ENCODE data around the gene PRMT5.
"Not testable (repeated sequence)": the region's sequence is repeated elsewhere in the genome, so short reads cannot be mapped to it uniquely, and the experiment has no call there.

The PRMT5 gene

DNA sequence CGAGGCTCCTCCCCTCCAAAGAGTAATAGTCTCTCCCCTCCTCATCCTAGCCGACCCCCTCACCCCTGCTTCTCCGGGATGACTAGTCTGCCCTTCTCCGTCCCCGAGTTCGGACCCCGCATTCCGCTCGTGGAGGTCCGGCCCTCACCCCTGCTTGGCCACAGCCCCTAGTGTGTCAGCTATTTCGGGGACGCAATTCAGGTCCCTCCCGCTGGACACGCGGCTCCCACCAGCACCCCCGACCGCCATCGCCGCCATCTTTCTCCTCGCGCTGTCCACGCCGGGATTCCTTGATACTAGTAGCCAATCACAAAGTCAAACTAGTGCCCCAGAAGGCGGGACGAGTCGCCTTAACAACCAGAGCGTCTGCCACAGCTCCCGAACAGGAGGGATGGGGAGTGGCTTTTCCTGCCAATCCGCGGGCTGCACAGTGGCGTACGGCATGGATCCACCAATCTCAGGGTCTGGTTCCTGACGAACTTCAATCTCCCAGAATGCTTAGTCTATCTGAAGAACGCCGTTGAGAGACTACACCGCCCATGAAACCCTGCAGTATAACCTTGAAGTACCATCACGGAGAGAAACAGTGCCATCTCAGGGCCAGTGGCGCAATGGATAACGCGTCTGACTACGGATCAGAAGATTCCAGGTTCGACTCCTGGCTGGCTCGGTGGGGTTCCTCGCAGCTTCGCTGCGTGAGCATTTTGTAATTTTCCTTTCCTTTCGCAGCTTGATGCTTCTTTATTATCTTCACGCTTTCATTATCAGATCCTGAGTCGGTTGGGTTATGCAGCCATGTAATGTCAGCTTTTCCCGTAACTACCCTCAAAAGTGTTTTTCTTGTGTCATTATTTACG, at the start of gene PRMT5:
TSS of gene PRMT5 (minus strand) at position 273 of the 857 bp plus-strand sequence. CDS start at position 258, 15 bp downstream.
- DNase-seq, result peak; percentile 99

- no peak for DNase-seq
Observed at GRCh38 chr14:22978487-22978837, 49.3 kb upstream of the PRMT5 start.

GRCh38 chr14:22977684-22978486, 48.7 kb upstream of the PRMT5 start:
- no peak for DNase-seq

DNA sequence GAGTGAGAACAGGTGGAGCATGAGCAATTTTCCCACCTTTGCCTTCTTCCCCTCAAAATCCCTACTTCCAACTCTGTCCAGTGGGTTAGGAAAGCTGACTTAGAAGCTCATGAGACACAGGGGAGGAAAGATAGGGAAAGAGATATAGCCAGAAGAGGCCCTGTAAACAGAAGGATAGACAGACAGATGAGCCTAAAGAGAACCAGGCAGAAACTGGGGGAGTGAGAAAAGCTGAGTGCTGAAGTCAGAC, 48.2 kb upstream of the PRMT5 start:
- DNase-seq, result no peak

GRCh38 chr14:22976620-22977433, 47.7 kb upstream of the PRMT5 start:
- peak; percentile 19 for DNase-seq

DNA sequence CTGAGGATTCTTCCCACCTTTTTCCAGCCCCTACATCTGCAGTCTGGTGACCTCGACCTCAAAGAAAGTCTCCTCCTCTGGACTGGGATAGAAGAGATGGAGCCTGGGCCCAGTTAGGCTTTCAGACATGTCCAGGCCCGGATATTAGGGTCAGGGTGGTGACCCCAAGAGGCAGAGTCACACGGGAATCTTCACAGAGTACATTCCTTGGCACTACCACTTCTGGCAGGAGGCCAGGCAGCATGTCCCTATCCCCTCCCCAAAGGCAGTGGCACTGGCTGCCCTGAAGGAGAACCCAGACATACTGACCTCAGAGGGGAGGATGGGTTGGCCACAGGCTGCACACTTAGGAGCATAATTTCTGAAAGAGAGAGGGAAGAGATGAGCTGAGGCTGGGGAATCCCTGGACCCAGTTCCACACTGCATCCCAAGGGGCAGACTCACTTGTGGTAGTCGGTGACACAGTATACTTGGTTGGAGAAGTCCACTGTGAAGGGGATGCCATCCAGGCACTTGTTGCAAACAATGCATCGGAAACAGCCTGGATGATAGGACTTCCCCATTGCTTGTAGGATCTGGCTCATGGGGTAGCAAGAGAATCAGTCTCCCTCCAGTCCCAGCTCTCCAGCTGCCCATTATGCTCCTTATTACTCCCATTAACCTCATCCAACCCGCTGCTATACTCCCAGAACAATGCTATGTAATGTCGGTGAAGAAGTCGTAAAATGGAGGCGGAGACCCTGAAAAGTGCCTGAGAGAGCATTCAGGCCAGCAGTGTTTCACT, 45.5 kb upstream of the PRMT5 start:
- no peak for DNase-seq

DNA sequence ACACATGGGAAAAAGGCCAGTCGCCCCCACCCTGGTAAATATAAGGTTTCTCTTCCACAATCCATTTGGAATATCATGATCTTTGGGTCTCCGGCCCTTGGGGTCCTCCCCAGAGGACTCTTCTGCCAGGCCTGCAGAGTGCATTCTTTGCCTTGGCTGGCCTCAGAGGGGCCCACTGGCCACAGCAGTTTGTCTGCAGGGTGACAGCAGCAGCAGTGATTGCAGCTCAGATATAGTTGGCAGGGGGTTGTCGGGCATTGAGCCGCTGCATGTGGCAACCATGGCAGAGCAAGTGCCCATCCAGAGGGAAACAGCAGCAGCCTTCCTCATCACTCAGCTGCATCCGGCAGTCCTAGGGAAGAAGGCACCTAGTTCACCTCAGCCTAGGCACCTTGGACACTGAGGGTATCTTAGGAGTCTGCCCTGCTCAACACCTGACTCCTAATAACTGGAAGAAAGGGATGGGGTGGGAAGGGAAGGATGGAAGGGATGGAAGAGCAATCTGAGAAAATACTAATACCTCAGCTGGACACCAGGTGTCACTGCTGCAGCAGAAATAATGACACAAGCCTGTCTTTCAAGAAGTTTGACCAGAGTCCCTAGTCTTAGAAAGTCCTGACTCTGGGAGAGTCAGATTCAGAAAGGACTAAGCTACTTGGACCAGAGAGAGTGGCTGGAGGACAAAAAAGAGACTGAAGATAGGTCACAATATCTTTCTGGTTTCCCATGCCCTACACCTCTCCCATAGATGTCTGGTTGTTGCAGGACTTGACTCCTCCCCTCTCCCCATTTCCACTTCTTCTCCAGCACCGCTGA, 44.2 kb upstream of the PRMT5 start:
- DNase-seq, result peak; percentile 74

GRCh38 chr14:22972313-22972930, 43.2 kb upstream of the PRMT5 start:
- DNase-seq, result no peak

DNA sequence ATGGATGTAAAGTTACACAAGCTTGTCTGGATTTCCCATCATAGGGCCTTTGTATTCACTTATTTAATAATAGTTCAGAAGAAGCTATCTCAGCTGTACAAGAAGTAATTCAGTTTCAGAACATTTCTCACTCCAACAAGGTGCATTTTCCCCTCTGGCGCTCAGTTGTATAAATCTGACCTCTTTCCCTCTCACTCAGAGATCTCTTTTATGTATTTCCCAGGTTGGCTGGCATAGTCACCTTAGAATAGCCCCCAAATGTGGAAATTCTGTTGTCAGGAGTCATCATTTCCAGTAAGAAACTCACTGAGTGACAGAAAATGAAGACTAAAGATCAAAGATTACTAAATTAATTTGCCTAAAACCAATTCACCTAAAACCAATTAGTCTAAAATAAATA, 42.0 kb upstream of the PRMT5 start:
- DNase-seq, result no peak

DNA sequence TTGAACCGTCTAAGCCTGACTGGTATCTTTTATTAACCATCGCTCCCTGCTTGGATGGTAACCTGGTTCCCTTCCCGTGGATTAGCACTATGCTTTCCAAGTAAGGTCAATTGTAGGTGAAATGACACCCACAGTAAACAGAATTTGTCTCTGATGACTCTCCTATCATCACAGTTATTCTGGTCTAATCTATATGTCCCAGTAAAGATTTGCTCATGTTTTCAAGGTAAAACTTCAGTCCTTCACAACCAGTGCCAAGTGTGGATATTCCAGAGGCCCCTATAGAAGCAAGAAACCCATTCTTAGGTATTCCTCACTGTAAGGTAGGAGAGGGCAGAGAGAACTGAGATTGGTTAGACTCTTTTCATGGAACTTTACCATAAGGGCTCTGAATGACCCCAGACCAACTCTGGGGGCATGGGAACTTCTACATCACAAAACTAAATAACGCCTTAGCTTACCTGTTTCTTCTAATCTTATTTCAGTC, 37.6 kb upstream of the PRMT5 start:
- no peak for DNase-seq

DNA sequence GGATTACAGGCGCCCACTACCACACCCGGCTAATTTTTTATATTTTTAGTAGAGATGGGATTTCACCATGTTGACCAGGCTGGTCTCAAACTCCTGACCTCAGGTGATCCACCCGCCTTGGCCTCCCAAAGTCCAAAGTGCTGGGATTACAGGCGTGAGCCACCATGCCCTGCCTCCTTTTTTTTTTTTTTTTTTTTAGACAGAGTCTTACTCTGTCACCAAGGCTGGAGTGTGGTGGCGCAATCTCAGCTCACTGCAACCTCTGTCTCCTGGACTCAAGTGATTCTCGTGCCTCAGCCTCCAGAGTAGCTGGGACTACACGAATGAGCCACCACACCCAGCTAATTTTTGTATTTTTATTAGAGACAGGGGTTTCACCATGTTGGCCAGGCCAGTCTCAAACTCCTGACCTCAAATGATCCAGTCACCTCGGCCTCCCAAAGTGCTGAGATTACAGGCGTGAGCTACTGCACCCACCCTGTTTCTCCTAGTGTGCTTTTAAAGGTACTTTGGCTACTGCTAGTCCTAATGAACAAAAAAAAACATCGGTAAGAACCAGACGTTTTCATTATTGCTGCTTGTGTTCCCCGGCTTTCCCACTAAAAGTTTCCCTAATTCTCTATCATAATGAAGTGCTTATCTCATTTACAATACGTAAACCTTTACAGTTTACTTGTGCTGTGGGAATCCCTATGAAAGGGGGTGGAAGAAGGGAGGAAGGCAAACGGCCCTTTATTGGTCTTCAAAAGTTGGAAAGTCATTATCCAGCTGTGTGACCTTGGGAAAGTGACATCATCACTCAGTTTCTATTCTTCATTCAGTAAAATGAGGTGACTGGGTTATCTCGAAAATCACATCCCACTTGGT, 37.0 kb upstream of the PRMT5 start:
- not testable (repeated sequence) for DNase-seq

GRCh38 chr14:22962061-22962676, 33.0 kb upstream of the PRMT5 start:
- no peak for DNase-seq

DNA sequence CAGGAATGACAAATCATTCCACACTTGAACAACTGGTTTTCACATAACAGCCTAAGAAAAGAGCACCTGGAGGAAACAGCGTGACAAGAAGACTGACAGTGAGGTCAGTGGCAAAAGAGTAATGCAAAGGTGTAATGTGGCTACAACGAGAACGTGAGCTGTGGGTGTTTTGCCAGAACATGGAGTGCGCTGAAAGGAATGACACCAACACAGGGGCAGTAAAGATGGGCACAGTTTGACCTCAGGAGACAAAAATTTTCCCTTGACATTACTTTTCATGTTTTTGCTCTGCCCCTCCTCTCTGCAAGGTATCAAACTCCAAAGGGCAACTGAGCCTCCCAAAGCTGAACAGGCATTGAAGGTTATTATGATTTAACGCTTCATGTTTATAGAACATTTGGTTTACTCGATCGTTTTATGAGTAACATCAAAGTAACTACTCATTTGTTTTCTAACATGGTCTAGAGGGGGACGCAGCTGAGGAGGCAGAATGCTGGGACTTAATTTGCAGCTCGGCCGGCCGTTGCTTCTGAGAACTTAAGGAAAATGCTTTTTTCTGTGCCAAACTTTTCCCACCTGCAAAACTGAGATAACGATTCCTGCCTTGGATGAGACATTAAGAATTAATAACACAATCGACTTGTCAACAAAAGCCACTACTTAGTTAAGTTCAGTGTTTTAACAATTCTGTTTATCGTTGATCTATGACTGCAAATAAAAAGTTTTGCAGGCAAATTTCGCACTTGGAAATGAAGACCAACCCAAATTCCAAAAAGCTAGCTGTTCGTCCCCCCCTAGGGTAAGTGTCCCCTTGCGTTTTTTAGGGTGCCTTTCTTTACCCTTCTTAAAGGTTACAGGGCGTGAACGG, 26.8 kb upstream of the PRMT5 start:
- peak; percentile 42 for DNase-seq

GRCh38 chr14:22952418-22952817, 23.2 kb upstream of the PRMT5 start:
- no peak for DNase-seq

DNA sequence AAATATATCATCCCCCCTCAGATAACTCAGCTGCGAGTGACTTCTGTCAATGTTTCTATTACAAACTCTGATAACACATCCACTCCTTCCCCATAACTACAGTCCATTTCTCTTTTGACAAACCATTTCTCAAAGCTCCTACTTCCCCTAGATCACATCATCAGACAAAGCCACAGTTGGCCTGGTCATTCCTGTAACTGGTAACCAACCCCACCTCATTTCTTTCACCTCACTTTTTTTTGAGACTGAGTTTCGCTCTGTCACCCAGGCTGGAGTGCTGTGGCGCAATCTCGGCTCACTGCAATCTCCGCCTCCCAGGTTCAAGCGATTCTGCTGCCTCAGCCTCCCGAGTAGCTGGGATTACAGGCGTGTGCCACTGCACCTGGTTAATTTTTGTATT, 22.6 kb upstream of the PRMT5 start:
- not testable (repeated sequence) for DNase-seq

DNA sequence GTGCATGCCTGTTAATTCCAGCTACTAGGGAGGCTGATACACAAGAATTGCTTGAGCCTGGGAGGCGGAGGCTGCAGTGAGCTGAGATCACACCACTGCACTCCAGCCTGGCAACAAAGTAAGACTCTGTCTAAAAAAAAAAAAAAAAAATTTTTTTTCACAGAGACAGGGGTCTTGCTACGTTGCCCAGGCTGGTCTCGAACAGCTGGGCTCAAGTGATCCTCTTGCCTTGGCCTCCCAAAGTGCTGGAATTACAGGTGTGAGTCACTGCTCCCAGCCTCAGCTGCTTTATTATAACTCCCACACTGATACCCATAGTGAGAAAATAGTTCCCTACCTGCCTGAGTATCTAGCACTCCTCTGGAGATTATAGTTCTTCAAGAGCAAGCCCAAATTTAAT, 16.5 kb upstream of the PRMT5 start:
- DNase-seq, result no peak

DNA sequence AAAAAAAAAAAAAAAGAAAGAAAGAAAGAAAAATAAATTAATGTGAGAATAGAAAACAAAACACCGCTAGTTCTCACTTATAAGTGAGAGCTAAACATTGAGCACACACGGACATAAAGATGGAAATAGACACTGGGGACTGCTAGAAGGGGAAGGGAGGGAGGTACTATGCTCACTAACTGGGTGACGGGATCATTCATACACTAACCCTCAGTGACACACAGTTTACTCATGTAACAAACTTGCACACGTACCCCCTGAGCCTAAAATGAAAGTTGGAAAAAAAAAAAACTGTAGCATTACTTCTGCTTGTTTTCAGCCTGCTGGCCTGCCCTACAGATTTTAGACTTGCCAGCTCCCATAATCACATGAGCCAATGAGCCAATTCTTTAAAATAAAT, 10.5 kb upstream of the PRMT5 start:
- no peak for DNase-seq

DNA sequence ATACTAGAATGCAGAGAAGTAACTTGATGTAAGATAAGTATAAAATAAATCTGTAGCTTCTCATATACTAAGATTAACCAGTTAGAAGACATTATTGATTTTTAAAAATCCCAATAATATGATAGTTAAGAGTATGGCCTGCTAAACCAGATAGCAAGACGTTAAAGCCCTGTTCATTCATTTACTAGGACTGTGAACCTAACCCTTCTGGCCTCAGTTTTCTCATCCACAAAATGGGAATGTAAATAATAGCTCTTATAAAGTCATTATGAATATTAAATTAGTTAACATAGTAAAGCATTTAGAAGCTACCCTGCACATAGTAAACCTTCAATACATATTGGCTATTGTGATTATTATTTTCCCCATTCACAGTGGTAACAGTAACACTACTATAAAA, 6.0 kb upstream of the PRMT5 start:
- no peak for DNase-seq

GRCh38 chr14:22932146-22932545, 3.0 kb upstream of the PRMT5 start:
- DNase-seq, result no peak
